GM19351 (cell line): ENCODE results near the gene UHRF1.

ENCODE experiments used
- ATAC-seq: cut with Tn5 transposase; IDR thresholded peaks from one replicate; pipeline ENCODE4 v1.9.1; 2021; ENCODE audit warnings: mild to moderate bottlenecking, moderate library complexity; ENCODE audit not compliant: unreplicated experiment

UHRF1 gene

DNA sequence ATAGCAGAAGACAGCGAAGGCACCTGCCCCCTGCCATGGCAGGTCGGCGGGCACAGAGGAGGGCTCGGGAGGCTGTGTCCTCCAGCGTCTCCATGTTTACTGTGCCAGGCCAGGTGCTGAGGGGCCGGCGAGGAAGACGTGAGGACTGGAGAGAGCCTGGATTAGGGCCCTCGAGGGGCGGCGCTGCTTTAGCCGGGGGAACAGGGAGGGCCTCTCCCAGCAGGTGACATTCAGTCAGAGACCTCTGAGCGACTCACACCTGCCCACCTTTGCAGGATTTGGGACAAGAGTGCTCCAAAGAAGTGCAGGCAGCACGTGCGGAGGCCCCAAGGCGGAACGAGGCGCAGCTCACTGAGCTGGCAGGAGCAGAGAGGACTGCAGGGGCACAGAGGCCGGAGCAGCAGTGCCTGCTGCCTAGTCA lies 77.2 kb downstream of the UHRF1 start:
- ATAC-seq = no peak

DNA sequence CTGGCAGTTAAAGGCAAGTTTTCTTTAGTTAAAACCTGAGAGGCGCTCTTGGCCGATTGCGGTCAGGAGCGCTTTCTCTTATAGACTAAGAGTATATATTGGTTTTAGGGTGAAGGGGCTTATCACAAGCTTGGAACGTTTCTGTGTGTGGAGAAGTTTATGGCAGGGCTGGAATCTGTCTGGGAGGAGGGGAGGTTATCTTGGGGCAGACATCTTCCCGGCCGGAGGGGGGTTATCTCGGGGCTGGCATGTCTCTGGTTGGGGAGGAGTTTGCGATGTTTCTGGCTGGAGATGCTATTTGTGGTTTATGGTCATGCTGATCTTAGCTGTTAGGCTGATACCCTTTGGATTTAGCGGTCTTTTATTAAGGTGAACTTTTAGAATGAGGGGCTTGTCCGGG lies 78.0 kb downstream of the UHRF1 start:
- ATAC-seq = no peak

DNA sequence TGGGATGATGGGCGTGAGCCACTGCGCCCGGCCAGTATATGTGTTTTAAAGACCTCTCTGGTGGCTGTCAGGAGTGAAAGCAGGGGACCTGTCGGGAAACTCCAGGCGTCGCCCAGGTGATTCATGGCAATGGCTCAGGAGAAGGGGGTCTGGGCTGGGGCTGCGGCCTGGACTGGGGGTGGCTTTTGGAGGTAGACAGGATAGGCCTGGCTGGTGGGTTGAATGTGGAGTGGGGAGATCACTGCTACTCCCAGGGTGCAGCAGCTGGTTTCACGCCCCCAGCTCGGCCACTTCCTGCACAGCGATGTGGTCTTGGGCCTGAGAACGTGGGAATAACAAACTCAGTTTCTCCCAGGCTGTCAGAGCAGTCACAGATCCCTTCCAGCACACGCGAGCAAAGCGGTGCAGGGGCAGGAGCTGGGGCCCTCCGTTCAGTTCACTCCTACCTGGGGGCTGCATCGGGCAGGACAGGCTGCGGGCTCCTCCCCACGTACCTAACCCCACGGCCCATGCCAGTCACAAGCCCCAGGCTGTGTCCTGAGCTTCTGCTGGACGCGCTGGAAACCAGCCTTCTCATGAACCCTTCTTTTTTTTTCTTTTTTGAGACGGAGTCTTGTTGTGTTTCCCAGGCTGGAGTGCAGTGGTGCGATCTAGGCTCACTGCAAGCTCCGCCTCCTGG lies 78.5 kb downstream of the UHRF1 start:
- ATAC-seq = no peak

DNA sequence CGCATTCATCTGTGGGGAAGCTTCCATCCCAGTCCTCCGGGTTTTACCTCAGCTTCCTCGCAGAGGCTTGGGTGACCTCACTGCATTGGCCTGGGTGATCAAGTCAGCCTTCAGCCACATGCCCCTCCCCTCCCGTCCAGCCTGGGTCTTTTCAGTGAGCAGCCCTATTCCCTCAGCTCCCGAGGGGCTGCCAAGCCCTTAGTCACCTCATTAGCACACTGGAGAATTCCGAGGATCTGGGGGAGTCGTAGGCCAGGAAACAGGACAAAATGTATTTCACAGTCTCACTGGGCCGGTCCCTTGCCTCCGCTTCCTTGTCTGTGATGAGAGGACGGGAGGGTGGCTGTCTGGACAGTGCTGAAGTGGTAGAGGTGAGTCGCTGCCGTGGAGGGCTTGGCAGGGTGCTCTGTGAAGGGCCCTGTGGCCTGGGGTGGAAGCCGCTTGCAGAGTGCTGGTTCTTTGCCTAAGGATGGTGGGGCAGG lies 79.5 kb downstream of the UHRF1 start:
- ATAC-seq = no peak

DNA sequence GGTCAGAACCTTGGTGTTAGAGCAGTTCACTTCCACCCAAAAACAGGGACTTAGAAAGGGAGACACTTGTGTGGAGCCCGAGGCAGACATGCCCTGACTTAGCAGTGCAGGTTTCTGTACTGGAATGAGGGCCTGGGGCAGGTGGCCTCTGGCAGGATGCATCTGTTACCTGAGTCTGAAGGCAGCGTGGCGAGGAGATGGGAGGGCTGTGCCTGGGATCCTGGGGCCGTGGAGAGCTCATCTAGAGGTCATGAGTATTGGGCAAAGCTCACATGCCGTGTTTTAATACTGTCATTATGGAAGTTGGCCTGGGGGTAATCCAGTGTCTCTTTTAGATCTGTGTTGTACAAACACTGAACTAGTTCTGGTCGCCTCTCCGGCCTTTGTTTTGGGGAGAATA lies 81.0 kb downstream of the UHRF1 start:
- ATAC-seq = no peak

DNA sequence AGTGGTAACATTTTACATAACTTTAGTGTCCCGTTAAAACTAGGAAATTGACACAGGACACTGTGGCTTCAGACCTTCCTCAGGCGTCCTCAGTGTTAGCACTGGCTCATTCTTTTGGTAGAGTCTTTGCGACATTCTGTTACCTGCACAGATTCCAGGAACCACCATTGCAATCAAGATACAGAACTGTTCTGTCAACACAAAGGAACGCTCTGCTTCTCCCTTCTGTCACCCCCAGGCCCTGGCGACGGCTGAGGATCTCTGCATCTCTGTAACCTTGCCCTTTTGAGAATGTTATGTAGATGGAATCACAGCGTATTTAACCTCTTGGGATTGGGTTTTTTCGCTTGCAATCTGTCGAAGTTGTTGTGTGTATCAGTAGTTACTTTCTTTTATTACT lies 82.2 kb downstream of the UHRF1 start:
- no peak for ATAC-seq

DNA sequence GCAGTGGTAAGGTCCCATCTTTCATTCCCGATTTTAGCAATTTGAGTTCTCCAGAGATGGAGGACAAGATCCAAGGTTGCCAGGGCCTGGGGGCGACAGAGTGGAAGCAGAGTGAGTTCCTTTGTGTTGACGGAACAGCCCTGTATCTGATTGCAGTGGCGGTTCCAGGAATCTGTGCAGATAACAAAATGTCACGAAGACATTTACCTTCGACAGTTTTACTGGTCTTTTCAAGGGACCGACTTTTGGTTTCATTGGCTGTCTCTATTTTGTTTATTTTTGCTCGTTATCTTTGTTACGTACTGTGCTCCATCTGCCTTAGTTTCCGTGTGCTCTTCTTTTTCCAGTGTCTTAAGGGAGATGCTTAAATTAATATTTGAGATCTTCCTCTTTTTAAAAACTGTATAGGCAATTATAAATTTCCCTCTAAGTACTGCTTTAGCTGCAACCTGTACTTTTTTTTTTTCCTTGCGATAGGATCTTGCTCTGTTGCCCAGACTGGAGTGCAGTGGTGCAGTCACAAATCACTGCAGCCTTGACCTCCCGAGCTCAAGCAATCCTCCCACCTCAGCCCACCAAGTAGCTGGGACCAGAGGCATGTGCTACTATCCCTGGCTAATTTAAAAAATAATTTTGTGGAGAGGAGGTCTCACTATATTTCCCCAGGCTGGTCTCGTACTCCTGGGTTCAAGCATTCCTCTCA lies 82.8 kb downstream of the UHRF1 start:
- no peak for ATAC-seq

DNA sequence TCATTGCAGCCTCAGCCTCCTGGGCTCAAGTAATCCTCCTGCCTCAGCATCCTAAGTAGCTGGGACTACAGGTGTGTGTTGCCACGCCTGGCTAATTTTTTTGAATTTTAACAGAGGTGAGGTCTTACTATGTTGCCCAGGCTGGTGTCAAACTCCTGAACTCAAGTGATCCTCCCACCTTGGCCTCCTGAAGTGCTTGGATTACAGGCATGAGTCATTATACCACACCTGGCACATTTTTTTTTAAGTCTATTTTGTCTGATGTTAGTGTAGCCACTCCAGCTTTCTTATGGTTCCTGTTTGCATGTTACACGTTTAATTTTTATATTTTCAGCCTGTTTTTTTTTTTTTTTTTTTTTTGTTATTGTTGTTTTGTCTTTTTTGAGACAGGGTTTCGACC lies 84.4 kb downstream of the UHRF1 start:
- ATAC-seq = no peak

DNA sequence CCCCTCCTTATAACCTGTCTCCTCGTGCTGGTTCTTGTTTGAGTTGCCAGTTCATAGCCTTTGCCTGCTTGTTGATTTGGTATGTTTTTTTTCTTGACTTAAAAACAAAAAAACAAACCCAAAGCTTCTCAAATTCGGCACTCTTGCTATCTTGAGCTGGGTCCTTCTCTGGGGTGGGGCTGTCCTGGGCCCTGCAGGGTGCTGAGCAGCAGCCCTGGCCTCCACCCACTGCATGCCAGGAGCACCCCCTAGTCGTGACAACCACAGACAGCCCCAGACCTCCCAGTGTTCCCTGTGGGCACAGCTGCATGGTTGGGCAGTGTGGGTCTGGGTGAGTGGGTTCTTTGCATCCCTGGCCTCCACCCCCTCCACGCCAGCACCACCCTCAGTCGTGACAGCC lies 87.4 kb downstream of the UHRF1 start:
- ATAC-seq = no peak

DNA sequence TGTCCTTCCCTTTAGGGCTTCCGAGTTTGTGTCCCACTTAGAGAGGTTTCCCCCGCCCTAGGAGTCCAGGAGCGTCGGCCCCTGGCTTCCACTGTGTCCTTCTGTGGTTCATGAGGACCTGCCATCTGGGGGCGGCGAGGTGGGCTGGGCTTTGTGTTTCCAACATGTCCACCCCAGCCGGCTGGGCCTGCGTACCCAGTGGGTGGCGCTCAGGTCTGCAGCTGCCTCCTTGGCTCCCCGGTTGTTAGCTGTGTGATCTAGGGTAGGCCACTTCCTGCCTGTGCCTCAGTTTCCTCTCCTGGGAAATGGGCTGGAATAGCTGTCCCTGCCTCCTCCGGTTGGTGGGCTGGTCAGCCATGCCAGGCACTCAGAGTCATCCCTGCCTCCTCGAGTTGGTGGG lies 88.0 kb downstream of the UHRF1 start:
- no peak for ATAC-seq

DNA sequence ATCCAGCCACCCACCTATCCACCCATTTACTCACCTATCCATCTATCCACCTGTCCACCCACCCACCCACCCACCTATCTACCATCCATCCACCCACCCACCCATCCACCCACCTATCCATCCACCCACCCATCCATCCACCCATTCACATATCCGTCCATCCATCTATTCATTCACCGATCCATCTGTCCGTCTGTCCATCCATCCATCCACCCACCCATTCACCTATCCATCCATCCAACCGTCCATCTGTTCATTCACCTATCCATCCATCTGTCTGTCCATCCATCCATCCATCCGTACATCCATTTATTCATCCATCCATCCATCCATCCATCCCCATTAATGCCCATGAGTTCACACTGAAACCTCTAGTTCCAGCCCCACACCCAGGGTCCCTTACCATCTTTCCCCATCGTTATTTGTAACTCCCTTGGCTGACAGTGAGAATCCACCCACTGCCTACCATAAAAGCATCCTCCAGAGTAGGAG lies 90.9 kb downstream of the UHRF1 start:
- no peak for ATAC-seq

DNA sequence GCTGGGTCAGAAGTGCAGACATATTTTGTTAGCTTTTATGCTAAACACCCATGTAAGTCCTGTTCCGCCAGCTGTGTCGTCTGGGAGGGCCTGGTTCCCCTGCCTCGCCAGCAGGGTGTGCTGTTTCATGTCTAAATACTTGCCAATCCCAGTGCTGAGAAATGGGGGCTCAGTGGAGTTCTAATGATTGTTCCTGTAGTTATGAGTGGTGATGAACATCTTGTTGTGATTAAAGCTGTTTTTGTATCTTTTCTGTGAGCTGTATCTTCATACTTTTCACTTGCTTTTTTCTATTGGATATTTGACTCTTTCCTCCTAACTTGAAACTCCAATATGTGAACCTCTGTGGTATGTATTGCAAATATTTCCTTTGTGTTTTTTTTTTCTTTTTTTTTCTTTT lies 92.3 kb downstream of the UHRF1 start:
- no peak for ATAC-seq

DNA sequence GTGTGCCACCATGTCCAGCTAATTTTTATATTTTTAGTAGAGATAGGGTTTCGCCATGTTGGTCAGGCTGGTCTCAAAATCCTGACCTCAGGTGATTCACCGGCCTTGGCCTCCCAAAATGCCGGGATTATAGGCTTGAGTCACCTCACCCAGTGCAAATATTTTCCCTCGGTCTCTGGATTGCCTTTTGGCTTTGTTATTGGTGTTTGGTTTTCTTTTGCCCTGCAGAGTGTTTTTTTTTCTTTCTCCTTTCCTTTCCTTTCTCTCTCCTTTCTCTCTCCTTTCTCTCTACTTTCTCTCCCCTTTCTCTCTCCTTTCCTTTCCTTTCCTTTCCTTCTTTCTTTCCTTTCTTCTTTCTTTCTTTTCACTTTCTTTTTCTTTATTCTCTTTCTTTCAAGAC lies 92.8 kb downstream of the UHRF1 start:
- no peak for ATAC-seq

DNA sequence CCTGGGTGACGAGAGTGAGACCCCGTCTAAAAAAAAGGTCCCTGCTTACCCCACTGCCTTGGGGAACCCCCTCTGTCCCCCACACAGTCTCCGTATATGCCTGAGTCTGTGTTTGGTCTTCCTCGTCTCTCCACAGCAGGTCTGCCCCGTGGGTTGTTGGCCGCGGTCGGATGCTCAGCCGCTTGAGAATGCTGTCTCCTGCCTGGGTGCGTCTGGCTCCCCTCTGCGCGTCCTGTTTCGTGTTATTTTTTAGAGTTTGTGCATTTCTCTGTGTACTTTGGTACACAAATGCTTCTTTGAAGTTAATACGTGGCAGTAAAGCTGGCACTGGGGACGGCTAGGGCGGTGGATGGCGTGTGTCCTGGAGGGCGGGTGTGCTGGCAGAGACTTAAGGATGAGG lies 94.5 kb downstream of the UHRF1 start:
- ATAC-seq = no peak

DNA sequence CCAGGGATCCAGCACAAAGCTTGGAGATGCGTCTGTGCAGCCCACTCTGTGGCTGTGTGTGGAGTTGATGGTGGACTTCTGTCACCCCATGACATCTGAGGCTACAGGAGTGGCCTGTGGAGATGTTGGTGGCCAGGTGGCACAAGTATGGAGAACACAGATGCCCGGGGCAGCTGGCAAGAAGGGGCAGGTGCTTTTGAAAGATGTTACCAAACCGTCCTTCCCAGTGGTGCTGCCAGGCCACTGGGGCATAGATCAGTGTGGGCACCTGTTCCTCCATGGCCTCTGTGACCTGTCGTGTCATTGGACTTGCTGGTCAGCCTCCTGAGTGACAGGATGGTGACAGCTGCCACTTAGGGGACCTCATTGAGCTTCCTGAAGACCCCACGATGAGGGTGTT lies 95.8 kb downstream of the UHRF1 start:
- no peak for ATAC-seq

DNA sequence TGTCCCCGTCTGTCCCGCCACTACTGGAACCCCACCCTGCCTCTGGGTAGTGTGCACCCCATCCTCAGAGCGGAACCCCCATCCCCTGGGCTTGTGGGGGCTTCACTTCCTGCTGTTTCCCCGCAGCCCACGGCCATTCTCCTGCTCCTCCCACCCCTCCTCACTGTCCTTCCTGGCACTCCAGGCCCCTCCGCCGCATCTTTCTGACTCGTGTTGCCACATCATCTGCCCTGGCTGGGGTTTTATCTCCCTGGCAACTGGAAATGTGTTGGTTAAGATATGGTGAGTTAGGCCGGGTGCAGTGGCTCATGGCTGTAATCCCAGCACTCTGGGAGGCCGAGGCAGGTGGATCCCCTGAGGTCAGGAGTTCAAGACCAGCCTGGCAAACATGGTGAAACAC lies 96.9 kb downstream of the UHRF1 start:
- ATAC-seq = no peak

DNA sequence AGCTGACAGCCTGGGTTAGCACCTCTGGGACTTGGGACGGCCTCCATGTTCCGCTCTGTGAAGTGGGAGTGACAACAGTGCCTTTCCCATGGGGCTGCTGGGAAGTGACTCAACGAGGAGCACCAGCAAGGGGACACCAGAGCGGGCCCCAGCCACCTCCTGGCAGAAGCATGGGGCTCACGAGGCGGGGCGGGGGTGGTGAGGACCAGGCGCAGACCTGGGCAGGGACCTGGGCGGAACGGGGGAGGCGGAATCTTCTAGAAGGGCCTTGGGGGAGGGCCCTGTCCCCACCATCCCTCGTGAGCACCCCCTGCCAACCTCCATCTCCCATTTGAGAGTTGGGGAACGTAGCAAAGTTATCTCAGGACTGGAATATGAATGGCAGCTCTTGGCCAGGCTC lies 97.5 kb downstream of the UHRF1 start:
- ATAC-seq = no peak
